HepG2 (cell line): ENCODE measurements around the gene SLC7A10. TPM values are rescaled to one million over a fixed set of nuclear protein-coding genes. Genes with fewer than 3 reads are reported as not detected.

Experiments used
- CBX2 ChIP-seq, 2 experiments: fragments of 200-600 bp in 1 of 2; sonication (generic); formaldehyde crosslinking in 1 of 2; IDR thresholded peaks; 2 replicates each; pipeline versions ENCODE4 v1.7.0 to v1.8.1; 2018 to 2022; ENCODE audit warnings: low read depth in 2 of 2, low read length in 1 of 2, mild to moderate bottlenecking in 1 of 2, missing genetic modification reagents in 1 of 2
- CC2D1A ChIP-seq: sonication (generic); formaldehyde crosslinking; IDR thresholded peaks from 2 replicates; pipeline ENCODE4 v1.8.1; 2023; ENCODE audit warnings: mild to moderate bottlenecking, missing genetic modification reagents
- MIER3 ChIP-seq: IDR thresholded peaks from 2 replicates; pipeline ENCODE4 v1.6.1; 2016; ENCODE audit warnings: missing compliant biosample characterization, borderline replicate concordance
- NCOA1 ChIP-seq: sonication (generic); formaldehyde crosslinking; IDR thresholded peaks from 2 replicates; pipeline ENCODE4 v1.9.0; 2021; ENCODE audit warnings: missing genetic modification reagents
- NFRKB ChIP-seq: fragments of 450-650 bp; IDR thresholded peaks from 2 replicates; pipeline ENCODE4 v1.6.1; 2017
- RXRB ChIP-seq: IDR thresholded peaks from 2 replicates; pipeline ENCODE4 v1.6.1; 2016; ENCODE audit warnings: borderline replicate concordance, missing genetic modification reagents, missing compliant biosample characterization
- SMARCE1 ChIP-seq: fragments of 450-650 bp; IDR thresholded peaks from 2 replicates; pipeline ENCODE4 v1.6.1; 2017; ENCODE audit warnings: borderline replicate concordance
- ZNF234 ChIP-seq: sonication (generic); formaldehyde crosslinking; conservative IDR thresholded peaks from 2 replicates; pipeline ENCODE4 v1.5.1; 2020; ENCODE audit warnings: mild to moderate bottlenecking, missing genetic modification reagents
- ZNF350 ChIP-seq: sonication (generic); formaldehyde crosslinking; IDR thresholded peaks from 2 replicates; pipeline ENCODE4 v1.4.0; 2020; ENCODE audit warnings: mild to moderate bottlenecking, low read depth, missing genetic modification reagents, borderline replicate concordance
- polyA plus RNA-seq, 8 experiments: library from polyadenylated mRNA; depleted of rRNA in 3 of 8; stranded (reverse) in 7 of 8; unstranded in 1 of 8; fragments of >200 nt; fragmentation: Illumina TruSeq in 4 of 8; extraction: Trizol in 4 of 8; gene quantifications; 2 replicates each; pipeline versions ENCODE4 v1.2.1 to v1.2.3, GENCODE V29; 2011 to 2016; ENCODE audit warnings: low read depth in 4 of 8, missing spikeins in 1 of 8, mixed read lengths in 1 of 8; ENCODE audit not compliant: insufficient read depth in 1 of 8
- total RNA-seq, 5 experiments: library from RNA; depleted of rRNA; stranded (reverse); fragments of >200 nt; fragmentation: Illumina TruSeq; extraction: Trizol; gene quantifications; 2 replicates each; pipeline ENCODE4 v1.2.3, GENCODE V29; 2016; ENCODE audit warnings: low read depth in 1 of 5
- TF ChIP-seq, protein P1 (sequence below): sonication (generic); formaldehyde crosslinking; conservative IDR thresholded peaks from 2 replicates; pipeline ENCODE4 v1.4.0; 2020; ENCODE audit warnings: mild to moderate bottlenecking, missing genetic modification reagents, moderate library complexity

The SLC7A10 gene
- total and polyA plus RNA-seq, 2 of the 13 experiments (the other 11 are each of a cell fraction or from before 2014, with no cell fraction given): 1.1 to 2.2 TPM

DNA sequence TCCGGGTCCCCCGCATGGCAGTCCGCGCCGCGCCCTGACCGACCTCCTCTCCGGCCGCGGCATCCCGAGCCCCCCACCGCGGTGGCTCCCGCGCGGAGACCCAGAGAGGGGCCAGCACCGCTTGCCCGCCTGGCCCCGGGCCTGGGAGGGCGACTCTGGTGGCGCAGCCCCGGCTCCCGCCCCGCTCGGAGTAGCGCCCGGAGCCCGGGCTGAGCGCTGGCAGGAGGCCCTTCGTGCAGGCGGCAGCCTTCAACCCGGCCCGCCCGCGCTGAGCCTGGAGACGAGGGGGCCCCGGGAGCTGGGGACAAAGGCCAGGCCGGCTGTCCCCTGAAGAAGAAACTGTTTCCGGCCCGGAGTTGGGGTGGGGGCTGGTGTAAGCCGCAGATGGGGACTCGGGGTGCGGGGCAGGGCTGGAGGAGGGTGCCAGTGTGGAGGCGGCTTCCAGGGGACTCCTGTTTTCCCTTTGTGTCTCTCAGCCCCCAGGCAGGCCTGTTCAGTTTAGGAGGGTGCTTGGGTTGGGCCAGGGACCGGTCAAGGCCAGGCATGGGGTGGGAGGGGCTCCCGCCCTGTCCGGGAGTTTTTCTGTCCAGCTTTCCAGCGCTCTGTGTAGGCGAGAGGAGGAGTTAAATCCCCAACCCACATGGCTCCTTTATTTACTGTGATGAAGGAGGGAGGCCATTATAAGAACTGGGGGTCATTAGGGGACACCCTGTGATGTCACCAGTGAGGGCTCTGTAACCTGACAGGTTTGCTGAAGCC lies 30.6 kb downstream of the SLC7A10 start (continued):
- 0 out of 2 replicates have a peak, but pooled peaks have one; percentile 42 for TF ChIP-seq NCOA1 (CRISPR knock-in tag)
- peak; percentile 34; the same call in 1 of the 2 replicates for TF ChIP-seq ZNF350 (CRISPR knock-in tag)
- TF ChIP-seq ZNF234 (CRISPR knock-in tag): no peak
- TF ChIP-seq CC2D1A (CRISPR knock-in tag): no peak
- TF ChIP-seq NFRKB: no peak
- TF ChIP-seq RXRB (CRISPR knock-in tag): peak; percentile 40; the same call in 1 of the 2 replicates
- TF ChIP-seq, protein P1, sequence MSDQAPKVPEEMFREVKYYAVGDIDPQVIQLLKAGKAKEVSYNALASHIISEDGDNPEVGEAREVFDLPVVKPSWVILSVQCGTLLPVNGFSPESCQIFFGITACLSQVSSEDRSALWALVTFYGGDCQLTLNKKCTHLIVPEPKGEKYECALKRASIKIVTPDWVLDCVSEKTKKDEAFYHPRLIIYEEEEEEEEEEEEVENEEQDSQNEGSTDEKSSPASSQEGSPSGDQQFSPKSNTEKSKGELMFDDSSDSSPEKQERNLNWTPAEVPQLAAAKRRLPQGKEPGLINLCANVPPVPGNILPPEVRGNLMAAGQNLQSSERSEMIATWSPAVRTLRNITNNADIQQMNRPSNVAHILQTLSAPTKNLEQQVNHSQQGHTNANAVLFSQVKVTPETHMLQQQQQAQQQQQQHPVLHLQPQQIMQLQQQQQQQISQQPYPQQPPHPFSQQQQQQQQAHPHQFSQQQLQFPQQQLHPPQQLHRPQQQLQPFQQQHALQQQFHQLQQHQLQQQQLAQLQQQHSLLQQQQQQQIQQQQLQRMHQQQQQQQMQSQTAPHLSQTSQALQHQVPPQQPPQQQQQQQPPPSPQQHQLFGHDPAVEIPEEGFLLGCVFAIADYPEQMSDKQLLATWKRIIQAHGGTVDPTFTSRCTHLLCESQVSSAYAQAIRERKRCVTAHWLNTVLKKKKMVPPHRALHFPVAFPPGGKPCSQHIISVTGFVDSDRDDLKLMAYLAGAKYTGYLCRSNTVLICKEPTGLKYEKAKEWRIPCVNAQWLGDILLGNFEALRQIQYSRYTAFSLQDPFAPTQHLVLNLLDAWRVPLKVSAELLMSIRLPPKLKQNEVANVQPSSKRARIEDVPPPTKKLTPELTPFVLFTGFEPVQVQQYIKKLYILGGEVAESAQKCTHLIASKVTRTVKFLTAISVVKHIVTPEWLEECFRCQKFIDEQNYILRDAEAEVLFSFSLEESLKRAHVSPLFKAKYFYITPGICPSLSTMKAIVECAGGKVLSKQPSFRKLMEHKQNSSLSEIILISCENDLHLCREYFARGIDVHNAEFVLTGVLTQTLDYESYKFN (CRISPR knock-in tag): peak; percentile 44; the same call in 1 of the 2 replicates
- no peak for TF ChIP-seq CBX2 (IDR thresholded peaks at IDR 0.05; ENCODE audit: low read depth, low read length)
- TF ChIP-seq CBX2 (CRISPR knock-in tag; IDR thresholded peaks at IDR 0.05; ENCODE audit: low read depth): no peak
- TF ChIP-seq MIER3 (CRISPR knock-in tag): no peak
- TF ChIP-seq SMARCE1: no peak
- TF ChIP-seq, all 625 proteins: peak for 71
